Measurements from ENCODE around the gene CHL1.

- TF ChIP-seq POLR2AphosphoS5 (IDR thresholded peaks at IDR 0.05; ENCODE audit: borderline replicate concordance, low read depth, low read length) (no peak), EZH2 (IDR thresholded peaks at IDR 0.05) (no peak)
Observed at GRCh38 chr3:385151-385550, 188.6 kb downstream of the CHL1 start.
